Brain microvascular endothelial cell (primary cell): ENCODE results near the gene TPPP2.
"Not testable (repeated sequence)": the region's sequence is repeated elsewhere in the genome, so short reads cannot be mapped to it uniquely, and the experiment has no call there.

Source experiments
- DNase-seq: peaks from one replicate; pipeline ENCODE4 v3.0.0-alpha.2; 2020
- H3K27ac ChIP-seq: fragments of 250-450 bp; sonication (Bioruptor Pico); 2 replicates; pipeline ENCODE4 v1.5.1; 2020; ENCODE audit warnings: mild to moderate bottlenecking, moderate library complexity
- H3K27me3 ChIP-seq: fragments of 250-450 bp; sonication (Bioruptor Pico); replicated peaks from 2 replicates; pipeline ENCODE4 v1.5.1; 2020; ENCODE audit warnings: mild to moderate bottlenecking
- H3K36me3 ChIP-seq: fragments of 250-450 bp; sonication (Bioruptor Pico); replicated peaks from 2 replicates; pipeline ENCODE4 v1.5.1; 2020; ENCODE audit warnings: mild to moderate bottlenecking
- H3K4me3 ChIP-seq: 2 replicates; pipeline ENCODE4 v1.5.1; 2011; ENCODE audit warnings: low read depth, mild to moderate bottlenecking, control low read depth, low read length, moderate library complexity
- CTCF ChIP-seq: IDR thresholded peaks from 2 replicates; pipeline ENCODE4 v1.5.1; 2011; ENCODE audit warnings: low read depth, mild to moderate bottlenecking, moderate library complexity, low read length, control low read depth, inconsistent platforms; ENCODE audit errors: missing control alignments
- in situ Hi-C: cut with HindIII; loops from 2 replicates; pipeline ENCODE4 v1.10.0; 2017; ENCODE audit warnings: low sequenced_read_pairs, low pct_ligation_motif_present

Gene TPPP2

DNA sequence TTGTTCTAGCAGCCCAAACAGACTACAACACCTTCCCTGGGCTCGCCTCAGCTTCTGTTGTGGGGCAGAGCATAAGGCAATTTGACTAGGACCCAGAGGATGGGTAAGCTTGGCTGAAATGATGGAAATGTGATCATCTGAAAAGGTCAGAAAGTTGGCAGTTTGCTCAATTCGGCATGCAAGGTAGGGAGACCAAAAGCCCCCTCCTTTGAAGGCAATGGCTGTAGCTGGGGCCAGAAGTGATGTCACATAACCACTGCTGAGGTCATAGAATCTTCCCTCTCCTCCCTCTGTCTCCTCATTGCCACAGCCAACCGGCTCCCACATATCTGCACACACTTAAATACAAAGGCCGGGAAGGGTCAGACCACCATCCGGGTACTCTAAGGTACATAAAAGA lies at the start of gene TPPP2:
Gene TPPP2 (plus strand): TSS at position 301 of the 400 bp plus-strand sequence. CDS start 365 bp downstream, outside the sequence.
- Histone ChIP-seq H3K27me3 (peaks cover 5% of the 10 kb centered on the region), H3K27ac (no peak within 1 kb of the TSS), H3K36me3 (no peaks in the 10 kb centered on the region), H3K4me3 (no peak within 1 kb of the TSS)
- in situ Hi-C loops = no loop called here
- no peak for TF ChIP-seq CTCF
- DNase-seq = no peak

DNA sequence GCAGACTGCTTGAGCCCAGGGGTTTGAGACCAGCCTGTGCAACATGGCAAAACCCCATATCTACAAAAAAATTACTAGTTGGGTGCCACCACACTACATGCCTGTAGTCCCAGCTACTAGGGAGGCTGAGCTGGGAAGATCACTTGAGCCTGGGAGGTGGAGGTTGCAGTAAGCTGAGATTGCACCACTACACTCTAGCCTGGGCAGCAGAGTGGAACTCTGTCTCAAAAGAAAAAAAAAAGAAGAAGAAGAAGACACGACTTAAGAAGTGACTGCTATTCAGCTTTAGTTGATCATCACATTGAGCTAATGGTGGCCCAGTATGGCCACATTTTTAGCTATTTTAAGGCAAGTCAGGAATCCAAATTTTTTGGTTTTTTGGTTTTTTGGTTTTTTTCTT lies 49.1 kb upstream of the TPPP2 start:
- Histone ChIP-seq H3K36me3 (no peaks in the 10 kb centered on the region), H3K4me3 (no peak overlapping the region), H3K27me3 (no peaks in the 10 kb centered on the region), H3K27ac (no peak overlapping the region)
- no peak for DNase-seq
- no peak for TF ChIP-seq CTCF
- in situ Hi-C loops = no loop called here

- no peaks in the 10 kb centered on the region for H3K27me3 ChIP-seq
- H3K4me3 ChIP-seq = no peak overlapping the region
- no peak overlapping the region for H3K27ac ChIP-seq
- H3K36me3 ChIP-seq = no peaks in the 10 kb centered on the region
- DNase-seq = no peak
- TF ChIP-seq CTCF = no peak
- in situ Hi-C loops = no loop called here
These were observed 47.2 kb upstream of the TPPP2 start for GRCh38 chr14:20982646-20983369.

DNA sequence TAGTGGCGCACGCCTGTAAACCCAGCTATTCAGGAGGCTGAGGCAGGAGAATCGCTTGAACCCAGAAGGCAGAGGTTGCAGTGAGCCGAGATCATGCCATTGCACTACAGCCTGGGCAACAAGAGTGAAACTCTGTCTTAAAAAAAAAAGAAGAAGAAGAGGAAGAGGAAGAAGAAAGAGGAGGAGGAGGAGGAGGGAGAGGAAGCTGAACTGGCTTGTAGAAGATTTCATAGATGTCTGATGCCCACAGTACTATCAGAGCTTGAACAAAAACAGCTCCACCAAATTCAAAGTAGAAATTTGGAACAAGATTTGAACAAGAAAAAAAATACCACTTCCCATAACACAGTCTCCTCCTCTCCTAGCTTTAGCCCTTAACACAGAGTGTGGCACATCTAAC lies 44.4 kb upstream of the TPPP2 start:
- DNase-seq, H3K4me3 ChIP-seq, in situ Hi-C loops, H3K36me3 ChIP-seq, H3K27me3 ChIP-seq, H3K27ac ChIP-seq: not testable (repeated sequence)

DNA sequence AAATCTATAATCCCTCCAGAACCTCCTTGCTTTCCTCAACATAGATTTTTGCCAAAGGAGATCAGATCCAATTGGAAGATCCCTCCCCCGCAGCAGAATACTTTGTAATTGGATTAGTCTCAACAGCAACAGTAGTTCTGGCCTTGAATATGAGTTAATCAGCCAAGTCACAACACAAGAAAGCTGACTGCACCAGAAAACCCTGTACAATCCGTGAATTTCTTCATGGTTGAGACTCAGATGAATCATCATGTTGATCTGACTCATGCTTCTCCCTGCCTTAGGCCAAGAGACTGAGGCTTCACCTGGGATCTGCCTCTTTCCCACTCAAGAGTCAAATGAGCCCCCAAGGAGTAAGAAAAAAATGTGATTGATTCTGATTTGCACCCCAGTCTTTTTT lies 43.2 kb upstream of the TPPP2 start:
- Histone ChIP-seq H3K36me3 (peaks cover 3% of the 10 kb centered on the region), H3K27me3 (no peaks in the 10 kb centered on the region), H3K27ac (peak overlapping the region; percentile 72), H3K4me3 (no peak overlapping the region)
- no peak for TF ChIP-seq CTCF
- DNase-seq = peak; percentile 92
- in situ Hi-C loops = no loop called here

DNA sequence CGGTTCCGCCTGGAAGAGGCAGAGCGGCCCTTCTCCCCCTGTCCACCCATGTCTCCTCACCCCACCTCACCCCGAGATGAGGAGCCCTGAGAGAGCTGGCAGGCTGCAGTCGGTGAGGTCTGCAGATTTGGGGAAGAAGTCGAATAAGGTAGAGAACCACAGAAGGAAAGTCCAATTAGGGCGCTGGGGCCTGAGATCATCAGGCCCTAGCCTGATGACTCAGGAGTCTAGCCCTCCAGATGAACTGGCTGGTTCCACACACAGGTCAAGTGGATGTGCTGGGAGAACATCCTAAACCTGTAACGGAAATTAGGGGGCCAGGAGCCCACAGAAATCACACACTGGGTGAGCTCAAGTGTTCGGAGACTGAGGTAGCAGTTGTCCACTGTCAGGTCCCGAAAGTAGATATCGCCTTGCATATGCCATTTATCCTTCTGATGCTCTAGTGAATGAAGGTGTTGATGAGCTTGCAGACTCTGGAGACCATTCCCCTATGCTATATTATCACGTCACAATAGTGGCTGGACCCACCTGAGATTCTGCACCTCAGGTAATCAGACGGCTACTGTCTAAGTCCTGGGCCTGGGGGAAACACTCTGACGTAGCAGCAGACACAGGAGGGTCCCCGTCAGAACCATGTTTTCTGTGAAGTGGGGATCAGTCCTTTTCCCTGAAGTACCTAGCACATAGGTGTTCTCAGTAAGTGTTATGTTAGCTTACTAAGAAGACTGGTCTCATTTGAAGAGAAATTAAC lies 41.1 kb upstream of the TPPP2 start:
- in situ Hi-C loops = no loop called here
- DNase-seq = peak; percentile 43
- Histone ChIP-seq H3K36me3 (peaks cover 10% of the 10 kb centered on the region), H3K27me3 (no peaks in the 10 kb centered on the region), H3K4me3 (peak overlapping the region; percentile 32), H3K27ac (peak overlapping the region; percentile 80)
- no peak for TF ChIP-seq CTCF
